ENCODE measurements around the gene CAB39L.

- no peak for TF ChIP-seq CTCF (conservative IDR thresholded peaks at IDR 0.05; ENCODE audit: low read depth, low read length)
- no peak for TF ChIP-seq EZH2 (IDR thresholded peaks at IDR 0.05; ENCODE audit: borderline replicate concordance, low read depth, low read length, poor library complexity, severe bottlenecking)
Measured at GRCh38 chr13:49308097-49308875, 135.6 kb downstream of the CAB39L start.
